Stimulated activated CD4-positive, alpha-beta T cell treated with anti-CD3 and anti-CD28 coated beads, Interleukin-1b, Interleukin-23, amount 100 ng/mL, for 48 hours (primary cell): ENCODE results near the gene LGI2.

Experiments used
- DNase-seq: peaks from one replicate; pipeline ENCODE4 v3.0.0-alpha.2; 2020

LGI2 gene

GRCh38 chr4:24993551-24994080 is 37.1 kb downstream of the LGI2 start:
- DNase-seq, result no peak

- DNase-seq, result no peak
Observed at GRCh38 chr4:24992968-24993367, 37.8 kb downstream of the LGI2 start.

- no peak for DNase-seq
Observed at GRCh38 chr4:24991015-24991414, 39.7 kb downstream of the LGI2 start.

GRCh38 chr4:24989327-24989726 is 41.4 kb downstream of the LGI2 start:
- no peak for DNase-seq

GRCh38 chr4:24988776-24989175 is 42.0 kb downstream of the LGI2 start:
- no peak for DNase-seq

- no peak for DNase-seq
Observed at GRCh38 chr4:24984602-24985532, 45.9 kb downstream of the LGI2 start.

GRCh38 chr4:24980740-24981139 is 50.0 kb downstream of the LGI2 start:
- DNase-seq, result no peak

- peak; percentile 48 for DNase-seq
Observed at GRCh38 chr4:24980064-24980690, 50.6 kb downstream of the LGI2 start.

GRCh38 chr4:24979554-24979953 is 51.2 kb downstream of the LGI2 start:
- no peak for DNase-seq

- DNase-seq, result no peak
Observed at GRCh38 chr4:24978291-24979075, 52.3 kb downstream of the LGI2 start.

GRCh38 chr4:24975510-24975909 is 55.2 kb downstream of the LGI2 start:
- DNase-seq, result no peak

GRCh38 chr4:24973747-24974601 is 56.8 kb downstream of the LGI2 start:
- no peak for DNase-seq

- DNase-seq, result no peak
Observed at GRCh38 chr4:24973404-24973746, 57.4 kb downstream of the LGI2 start.

GRCh38 chr4:24971192-24971591 is 59.6 kb downstream of the LGI2 start:
- no peak for DNase-seq

- no peak for DNase-seq
Observed at GRCh38 chr4:24970635-24971034, 60.1 kb downstream of the LGI2 start.

GRCh38 chr4:24970191-24970590 is 60.6 kb downstream of the LGI2 start:
- no peak for DNase-seq

- no peak for DNase-seq
Observed at GRCh38 chr4:24969486-24969885, 61.3 kb downstream of the LGI2 start.

GRCh38 chr4:24968992-24969391 is 61.8 kb downstream of the LGI2 start:
- no peak for DNase-seq

- DNase-seq, result no peak
Observed at GRCh38 chr4:24968278-24968677, 62.5 kb downstream of the LGI2 start.

- no peak for DNase-seq
Observed at GRCh38 chr4:24967346-24967745, 63.4 kb downstream of the LGI2 start.

- no peak for DNase-seq
Observed at GRCh38 chr4:24966076-24966475, 64.7 kb downstream of the LGI2 start.

GRCh38 chr4:24965627-24966026 is 65.1 kb downstream of the LGI2 start:
- no peak for DNase-seq
